ENCODE measurements around the gene PRKN.
"Not testable (repeated sequence)": the region's sequence is repeated elsewhere in the genome, so short reads cannot be mapped to it uniquely, and the experiment has no call there.

PRKN gene

DNA sequence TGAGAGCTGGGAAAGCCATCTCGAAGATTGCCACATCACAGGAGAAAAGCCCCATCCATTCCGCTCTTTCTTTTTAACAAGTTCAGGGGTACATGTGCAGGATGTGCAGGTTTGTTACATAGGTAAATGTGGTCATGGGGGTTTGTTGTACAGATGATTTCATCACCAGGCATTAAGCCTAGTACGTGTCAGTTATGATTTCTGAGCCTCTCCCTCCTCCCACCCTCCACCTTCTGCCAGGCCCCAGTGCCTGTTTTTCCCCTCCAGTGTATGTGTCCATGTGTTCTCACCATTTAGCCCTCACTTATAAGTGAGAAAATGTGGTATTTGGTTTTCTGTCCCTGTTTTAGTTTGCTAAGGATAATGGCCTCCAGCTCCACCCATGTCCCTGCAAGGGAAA is 887.2 kb downstream of the PRKN start:
- no peak for DNase-seq (ENCODE audit: low read depth)

DNA sequence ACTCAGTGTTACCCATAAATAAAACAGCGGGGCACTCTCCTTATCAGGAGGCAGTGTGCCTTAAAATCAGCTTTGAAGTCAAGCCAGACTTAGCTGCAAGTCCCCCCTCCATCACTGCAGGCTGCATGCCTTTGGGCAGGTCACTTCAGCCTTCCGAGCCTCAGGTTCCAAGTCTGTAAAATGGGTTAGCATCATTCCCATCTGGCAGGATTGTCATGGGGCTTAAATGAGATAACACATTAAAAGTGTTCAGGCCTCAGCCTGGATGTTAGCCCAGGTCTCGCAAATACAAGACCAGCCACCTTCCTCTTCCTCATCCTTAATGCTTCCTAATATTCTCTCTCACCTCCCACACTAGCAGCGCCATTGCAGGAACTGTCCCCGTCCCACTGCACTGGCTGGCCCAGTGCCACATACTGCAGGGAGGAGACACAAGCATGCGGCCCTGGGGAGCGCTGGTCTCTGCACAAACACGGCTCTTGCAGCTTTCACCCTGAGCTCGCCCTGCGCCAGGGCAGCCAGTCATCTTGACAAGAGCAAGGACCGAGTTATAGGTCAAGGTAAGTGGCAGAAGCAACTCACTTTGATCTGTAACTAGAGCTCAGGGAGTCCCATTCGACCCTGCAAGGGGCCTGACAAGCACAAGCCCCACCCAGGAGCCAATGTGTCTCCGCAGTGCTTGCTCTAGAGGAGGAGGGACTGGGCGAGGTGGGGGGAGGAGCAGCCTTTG is 889.1 kb downstream of the PRKN start:
- no peak for DNase-seq (ENCODE audit: low read depth)

- no peak for DNase-seq (ENCODE audit: low read depth)
These were observed 889.7 kb downstream of the PRKN start for GRCh38 chr6:161837854-161838253.

- no peak for DNase-seq (ENCODE audit: low read depth)
These were observed 890.2 kb downstream of the PRKN start for GRCh38 chr6:161837449-161837735.

- no peak for DNase-seq (ENCODE audit: low read depth)
These were observed 890.7 kb downstream of the PRKN start for GRCh38 chr6:161836643-161837448.

DNA sequence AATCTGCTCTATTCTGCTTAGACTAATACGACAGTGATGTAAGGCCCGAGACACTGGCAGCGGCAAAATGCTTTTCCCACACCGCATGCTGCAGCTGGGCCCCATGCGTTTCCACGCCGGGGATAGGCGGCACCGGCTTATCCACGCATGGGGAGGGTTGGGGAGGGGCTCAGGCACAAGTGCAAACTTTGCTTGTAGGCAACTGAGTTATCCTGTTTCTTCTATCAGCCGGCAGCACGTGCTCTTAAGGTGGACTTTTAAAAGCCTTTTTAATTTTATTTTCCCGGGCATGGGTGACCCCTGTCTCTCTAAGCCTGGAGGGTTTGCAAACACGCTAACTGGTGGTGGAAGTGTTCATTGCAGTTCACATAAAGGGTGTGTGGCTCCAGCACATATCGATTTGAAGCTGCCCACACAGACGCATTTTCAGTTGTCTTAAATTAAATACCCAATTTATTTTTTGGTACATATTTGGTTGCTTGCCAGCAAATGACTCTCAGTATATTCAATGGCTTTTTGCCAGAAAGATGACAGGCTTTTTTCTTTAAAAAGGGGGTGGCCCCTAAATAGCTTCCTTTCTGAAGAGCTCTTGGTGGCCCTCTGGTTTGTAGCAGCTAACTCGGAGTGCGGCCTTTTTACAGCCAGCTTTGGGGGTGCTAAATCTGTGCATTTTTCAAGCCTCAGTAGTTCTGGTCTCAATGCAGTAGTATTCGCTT is 891.9 kb downstream of the PRKN start:
- DNase-seq (ENCODE audit: low read depth) = no peak

DNA sequence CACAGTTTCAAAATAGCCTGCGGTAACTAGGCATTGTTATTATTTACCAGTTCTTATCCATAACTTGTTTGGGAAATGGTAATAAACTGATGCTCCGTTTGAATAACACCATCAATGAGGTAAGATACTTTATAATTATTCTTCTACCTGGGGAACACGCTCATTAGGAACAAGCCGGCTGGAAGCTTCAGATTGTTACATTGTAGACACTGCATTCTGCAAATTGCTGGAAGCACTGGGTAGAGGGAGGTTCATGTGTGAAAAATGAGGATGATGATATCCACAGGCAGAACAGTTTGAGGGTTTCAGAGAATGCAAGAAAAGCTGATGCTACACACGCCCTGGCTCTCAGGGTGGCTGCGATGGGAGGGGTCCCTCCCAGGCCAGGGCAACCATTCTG is 893.1 kb downstream of the PRKN start:
- DNase-seq (ENCODE audit: low read depth) = no peak

- DNase-seq (ENCODE audit: low read depth) = no peak
These were observed 894.3 kb downstream of the PRKN start for GRCh38 chr6:161833099-161833860.

DNA sequence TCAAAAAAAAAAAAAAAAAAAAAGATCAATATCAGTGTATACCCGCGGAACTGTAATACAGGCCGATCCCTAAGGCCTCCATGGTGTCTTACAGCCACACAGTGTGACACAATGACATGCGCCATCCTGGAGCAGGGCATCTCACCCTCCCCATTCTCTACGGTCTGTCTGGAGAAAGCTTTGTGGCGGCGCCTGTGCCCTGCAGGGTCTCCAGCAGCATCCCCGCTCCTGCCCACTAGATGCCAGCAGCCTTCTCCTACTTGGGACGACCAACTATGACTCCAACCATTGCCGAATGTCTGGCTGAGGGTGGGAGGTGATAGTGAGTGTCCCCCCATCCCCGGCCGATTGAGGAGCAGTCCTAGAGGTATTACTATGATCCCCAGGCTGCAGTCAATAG is 894.9 kb downstream of the PRKN start:
- DNase-seq (ENCODE audit: low read depth) = no peak

GRCh38 chr6:161830866-161831616 is 896.5 kb downstream of the PRKN start:
- DNase-seq (ENCODE audit: low read depth) = peak; percentile 20

DNA sequence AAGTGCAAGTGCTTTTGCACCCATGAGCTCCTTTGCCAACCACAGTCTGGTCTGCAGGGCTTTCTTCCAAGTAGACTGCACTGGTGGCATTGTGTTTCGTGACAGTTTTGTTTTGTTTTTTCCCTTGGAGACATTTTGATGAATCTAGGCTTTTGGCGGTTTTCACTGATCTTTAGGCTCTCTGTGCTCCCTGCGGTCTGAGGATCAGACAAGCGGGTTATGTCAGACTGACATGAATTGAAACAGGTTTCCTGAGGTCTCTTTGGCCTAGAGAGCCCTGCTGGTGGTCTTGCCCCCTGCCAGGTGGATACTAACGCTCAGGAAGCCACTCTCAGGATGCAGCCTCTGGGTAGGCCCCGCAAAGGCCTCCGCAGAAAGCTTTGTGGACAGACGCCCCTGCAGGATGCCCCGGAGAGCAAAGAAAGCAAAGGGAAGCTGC is 898.3 kb downstream of the PRKN start:
- no peak for DNase-seq (ENCODE audit: low read depth)

- DNase-seq (ENCODE audit: low read depth) = peak; percentile 22
These were observed 899.2 kb downstream of the PRKN start for GRCh38 chr6:161828355-161828754.

DNA sequence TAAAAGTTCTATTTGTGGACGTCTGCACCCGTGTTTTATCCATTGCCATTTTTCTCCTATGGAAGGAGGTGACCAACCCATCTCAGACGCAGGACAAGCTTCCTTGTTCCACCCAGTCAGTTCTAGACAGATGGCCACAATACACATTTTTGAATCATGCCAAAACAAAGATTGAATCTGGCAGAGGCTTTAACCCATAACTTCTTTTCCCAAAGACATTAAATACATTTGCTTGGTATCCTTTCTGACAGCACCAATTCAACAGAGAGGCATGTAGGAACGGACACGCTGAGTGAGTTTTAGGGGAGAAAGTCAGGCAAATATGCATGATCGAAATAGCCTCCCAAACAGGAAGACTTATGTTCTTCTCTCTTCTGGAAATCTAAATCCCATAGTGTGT is 901.1 kb downstream of the PRKN start:
- DNase-seq (ENCODE audit: low read depth) = no peak

GRCh38 chr6:161822204-161822603 is 905.4 kb downstream of the PRKN start:
- DNase-seq (ENCODE audit: low read depth) = not testable (repeated sequence)

DNA sequence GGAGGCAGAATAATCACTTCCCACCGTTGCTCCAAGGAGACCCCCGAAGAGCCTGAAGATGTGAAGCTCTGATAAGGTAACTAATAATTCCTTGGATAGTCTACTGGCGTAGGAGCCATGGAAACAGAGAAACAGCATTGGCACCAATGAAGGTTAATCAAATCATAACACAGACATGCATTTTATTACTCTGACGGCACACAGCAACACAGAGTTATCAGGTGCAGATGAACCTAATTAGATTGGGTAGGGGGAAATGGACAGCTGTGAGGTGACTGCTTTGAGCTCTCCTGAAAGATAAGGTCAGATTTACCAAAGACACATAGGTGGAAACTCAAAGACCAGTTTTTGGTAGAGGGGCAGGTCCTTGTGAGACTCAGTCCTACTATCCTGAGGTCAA is 909.7 kb downstream of the PRKN start:
- DNase-seq (ENCODE audit: low read depth) = no peak

DNA sequence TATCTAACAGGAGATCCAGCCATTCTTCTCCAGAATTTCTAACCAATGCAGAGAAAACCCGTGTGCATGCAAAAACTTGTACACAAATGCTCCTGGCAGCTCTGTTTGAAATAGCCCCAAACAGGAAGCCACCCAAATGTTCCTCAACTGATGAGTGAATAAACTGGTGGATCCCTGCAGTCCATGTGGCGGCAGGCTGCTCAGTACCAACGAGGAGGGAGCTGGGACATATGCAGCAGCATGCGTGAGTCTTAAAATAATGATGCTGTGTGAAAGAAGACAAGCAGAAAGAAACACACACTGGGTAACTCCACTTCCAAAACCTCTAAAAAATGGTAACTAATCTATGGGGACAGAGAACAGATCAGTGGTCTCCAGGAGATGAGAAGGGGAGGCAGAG is 911.6 kb downstream of the PRKN start:
- DNase-seq (ENCODE audit: low read depth) = no peak

GRCh38 chr6:161813156-161813555 is 914.4 kb downstream of the PRKN start:
- DNase-seq (ENCODE audit: low read depth) = no peak

GRCh38 chr6:161809971-161810370 is 917.6 kb downstream of the PRKN start:
- DNase-seq (ENCODE audit: low read depth) = no peak

- DNase-seq (ENCODE audit: low read depth) = no peak
These were observed 922.7 kb downstream of the PRKN start for GRCh38 chr6:161804838-161805237.

DNA sequence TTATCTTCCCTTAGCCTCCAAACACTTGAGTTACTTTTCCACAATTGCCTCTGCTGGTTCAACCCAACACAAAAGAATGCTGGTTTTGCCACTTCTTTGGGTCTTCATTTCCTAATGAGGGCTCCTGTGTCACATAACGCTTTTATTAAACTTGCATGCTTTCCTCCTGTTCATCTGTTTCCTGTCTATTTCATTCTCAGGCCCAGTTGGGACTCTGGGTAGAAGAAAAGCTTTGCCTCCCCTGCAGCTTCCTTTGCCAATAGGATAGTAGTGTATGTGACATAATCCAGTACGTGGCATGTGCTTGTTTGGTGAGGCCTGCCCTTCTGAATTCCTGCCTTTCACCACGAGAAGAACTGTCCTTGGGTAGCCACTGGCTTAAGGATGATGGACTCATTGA is 924.4 kb downstream of the PRKN start:
- no peak for DNase-seq (ENCODE audit: low read depth)

- no peak for DNase-seq (ENCODE audit: low read depth)
These were observed 925.3 kb downstream of the PRKN start for GRCh38 chr6:161802231-161802630.

All from CMK (cell line).